Measurements from ENCODE around the gene ASH1L. TPM values are rescaled to one million over a fixed set of nuclear protein-coding genes. Genes with fewer than 3 reads are reported as not detected.
"Not testable (repeated sequence)": the region's sequence is repeated elsewhere in the genome, so short reads cannot be mapped to it uniquely, and the experiment has no call there.

The ASH1L gene
- polyA plus RNA-seq, 6 donors from 2014 or later: 6.4 to 51.8 (median 23.4) TPM

DNA sequence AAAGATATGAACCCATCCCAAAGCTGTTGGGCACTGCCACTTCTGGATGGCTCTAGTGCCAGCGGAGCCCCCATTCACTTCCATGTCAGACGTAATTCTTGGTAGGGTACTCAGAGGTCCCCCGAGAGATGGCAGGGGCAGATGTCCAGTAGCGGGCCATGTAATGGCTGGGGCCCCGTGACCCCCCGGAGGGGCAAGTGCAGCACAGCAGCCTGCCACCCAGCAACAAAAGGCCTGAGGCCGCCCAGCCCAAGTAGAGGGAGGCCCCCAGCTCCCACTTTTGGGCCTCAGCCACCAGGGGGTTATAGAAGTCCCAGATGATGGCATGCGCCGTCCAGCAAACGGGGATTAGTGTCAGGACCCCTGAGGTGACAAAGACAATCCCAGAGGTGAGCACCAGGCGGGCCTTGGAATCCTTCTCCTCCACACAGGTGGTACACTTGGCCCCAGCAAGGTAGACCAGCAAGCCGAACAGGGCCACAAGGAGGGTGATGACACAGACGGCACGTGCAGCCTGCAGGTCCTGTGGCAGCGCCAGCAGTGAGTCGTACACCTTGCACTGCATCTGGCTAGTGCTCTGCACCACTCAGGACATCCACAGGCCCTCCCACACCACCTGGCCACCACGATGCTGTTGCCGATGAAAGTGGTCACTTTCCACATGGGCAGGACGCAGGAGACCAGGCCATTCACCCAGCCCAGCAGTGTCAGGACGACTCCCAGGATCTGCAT is 28.1 kb upstream of the ASH1L start:
- H3K27me3 Mint-ChIP-seq; H3K4me3 Mint-ChIP-seq; H3K4me1 Mint-ChIP-seq; H3K9me3 Mint-ChIP-seq; H3K27ac Mint-ChIP-seq; DNase-seq; H3K36me3 Mint-ChIP-seq; ATAC-seq (ENCODE audit: low read depth in 2 of 2): not testable (repeated sequence)

DNA sequence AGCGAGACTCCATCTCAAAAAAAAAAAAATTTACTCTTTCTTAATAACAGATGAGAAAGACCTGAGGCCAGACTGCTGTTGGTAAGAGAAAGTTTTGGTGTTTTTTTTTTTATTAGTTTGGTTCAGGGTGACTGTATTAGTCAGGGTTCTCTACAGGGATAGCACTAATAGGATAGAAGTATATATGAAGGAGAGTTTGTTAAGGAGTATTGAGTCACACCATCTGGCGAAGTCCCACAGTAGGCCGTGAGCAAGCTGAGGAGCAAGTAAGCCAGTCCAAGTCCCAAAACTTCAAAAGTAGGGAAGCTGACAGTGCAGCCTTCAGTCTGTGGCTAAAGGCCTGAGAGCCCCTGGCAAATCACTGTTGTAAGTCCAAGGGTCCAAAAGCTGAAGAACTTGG is 26.7 kb upstream of the ASH1L start:
- H3K9me3 Mint-ChIP-seq; H3K36me3 Mint-ChIP-seq; H3K27me3 Mint-ChIP-seq; DNase-seq; H3K4me3 Mint-ChIP-seq; H3K4me1 Mint-ChIP-seq; ATAC-seq (ENCODE audit: low read depth in 2 of 2): not testable (repeated sequence)
- peak overlapping the region in 2 of 6 donors; percentile 60 to 80 for H3K27ac Mint-ChIP-seq

DNA sequence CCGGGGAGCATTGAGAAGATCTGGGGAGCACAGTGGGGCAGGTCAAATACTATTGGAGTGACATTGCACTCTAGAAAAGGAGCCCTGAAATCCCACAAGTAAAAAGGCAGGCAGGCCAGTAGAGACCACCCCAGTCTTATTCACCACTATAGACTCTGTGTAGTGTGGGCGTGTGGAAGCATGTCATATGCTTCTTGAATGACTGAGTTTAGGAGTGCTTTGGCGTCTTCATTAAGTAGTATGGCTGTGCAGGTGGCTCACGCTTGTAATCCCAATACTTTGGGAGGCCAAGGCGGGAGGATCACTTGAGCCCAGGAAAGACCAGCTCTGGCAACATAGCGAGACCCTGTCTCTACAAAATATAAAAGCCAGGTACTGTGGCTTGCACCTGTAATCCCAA is 21.2 kb upstream of the ASH1L start:
- not testable (repeated sequence) for H3K4me1 Mint-ChIP-seq; DNase-seq; H3K9me3 Mint-ChIP-seq; H3K4me3 Mint-ChIP-seq; H3K27me3 Mint-ChIP-seq; ATAC-seq (ENCODE audit: low read depth in 2 of 2); H3K36me3 Mint-ChIP-seq
- peak overlapping the region in 1 of 6 donors; percentile 47 for H3K27ac Mint-ChIP-seq

- ATAC-seq (ENCODE audit: low read depth in 2 of 2); H3K9me3 Mint-ChIP-seq; H3K36me3 Mint-ChIP-seq; H3K4me1 Mint-ChIP-seq; DNase-seq; H3K4me3 Mint-ChIP-seq; H3K27ac Mint-ChIP-seq; H3K27me3 Mint-ChIP-seq: not testable (repeated sequence)
Measured at GRCh38 chr1:155575608-155576007, 13.0 kb upstream of the ASH1L start.

GRCh38 chr1:155574077-155574476 is 11.5 kb upstream of the ASH1L start:
- H3K4me3 Mint-ChIP-seq: no peak overlapping the region
- no peak for DNase-seq
- no peak for ATAC-seq (ENCODE audit: low read depth in 2 of 2)
- no peaks in the 10 kb centered on the region for H3K9me3 Mint-ChIP-seq
- H3K4me1 Mint-ChIP-seq: peaks cover 0 to 8% (median 5%) of the 10 kb centered on the region in 3 donors
- H3K36me3 Mint-ChIP-seq: no peaks in the 10 kb centered on the region
- no peak overlapping the region for H3K27ac Mint-ChIP-seq
- H3K27me3 Mint-ChIP-seq: no peaks in the 10 kb centered on the region

DNA sequence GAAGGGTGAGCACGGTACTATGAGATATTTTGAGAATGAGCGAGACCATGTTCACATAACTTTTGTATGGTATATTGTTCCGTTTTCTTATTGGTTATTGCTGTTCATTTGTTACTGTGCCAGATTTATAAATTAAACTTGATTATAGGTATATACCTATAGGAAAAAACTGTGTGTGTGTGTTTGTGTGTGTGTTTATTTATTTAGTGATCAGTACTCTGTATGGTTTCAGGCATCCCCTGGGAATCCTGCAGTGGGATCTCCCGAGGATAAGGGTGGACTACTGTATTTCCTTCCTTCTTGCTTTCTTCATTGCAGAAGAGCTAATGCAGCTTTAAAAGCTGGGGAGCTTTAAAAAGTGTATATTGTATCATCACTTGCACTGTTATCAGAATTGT is 8.0 kb upstream of the ASH1L start:
- ATAC-seq (ENCODE audit: low read depth in 2 of 2) (no peak), DNase-seq (no peak)
- Mint-ChIP-seq H3K36me3 (no peaks in the 10 kb centered on the region), H3K27ac (no peak overlapping the region), H3K4me1 (peaks cover 0 to 8% (median 5%) of the 10 kb centered on the region in 3 donors), H3K4me3 (no peak overlapping the region), H3K9me3 (no peaks in the 10 kb centered on the region), H3K27me3 (no peaks in the 10 kb centered on the region)

DNA sequence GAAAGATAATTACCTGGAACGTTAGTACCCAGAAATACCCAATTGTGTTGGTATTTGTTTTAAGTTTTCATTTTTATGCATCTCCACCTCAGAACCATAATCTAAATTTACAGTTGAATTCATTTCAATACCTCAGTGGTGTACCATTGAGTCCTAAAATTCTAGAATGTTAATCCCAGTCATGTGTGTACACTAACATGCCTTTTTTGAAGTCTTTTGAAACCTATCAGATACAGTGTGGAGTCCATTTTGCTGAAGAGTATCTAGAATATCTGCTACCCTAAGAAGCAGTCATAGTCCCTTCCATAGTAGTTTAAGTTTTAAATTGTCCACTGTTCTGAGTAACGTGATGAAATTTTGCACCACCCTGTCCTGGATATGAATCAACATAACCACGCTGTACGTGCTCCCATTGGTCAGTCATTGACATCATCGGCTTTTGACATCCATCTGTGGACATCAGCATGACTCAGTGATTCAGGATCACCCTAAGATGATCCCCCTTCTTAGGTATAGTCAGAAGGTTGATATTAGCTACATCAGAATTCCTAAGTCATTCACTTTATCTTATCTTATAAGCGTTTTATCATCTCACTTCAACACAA is 7.5 kb upstream of the ASH1L start:
- H3K27ac Mint-ChIP-seq: peak overlapping the region in 1 of 6 donors; percentile 15
- ATAC-seq (ENCODE audit: low read depth in 2 of 2) (no peak), DNase-seq (no peak)
- H3K9me3 Mint-ChIP-seq: no peaks in the 10 kb centered on the region
- H3K4me1 Mint-ChIP-seq: peaks cover 0 to 5% (median 5%) of the 10 kb centered on the region in 3 donors
- H3K36me3 Mint-ChIP-seq: no peaks in the 10 kb centered on the region
- no peak overlapping the region for H3K4me3 Mint-ChIP-seq
- no peaks in the 10 kb centered on the region for H3K27me3 Mint-ChIP-seq

- H3K27me3 Mint-ChIP-seq, DNase-seq: not testable (repeated sequence)
- H3K4me3 Mint-ChIP-seq: peak overlapping the region; percentile 91 to 100 (median 99)
Measured at GRCh38 chr1:155563377-155564022, 897 bp upstream of the ASH1L start.

DNA sequence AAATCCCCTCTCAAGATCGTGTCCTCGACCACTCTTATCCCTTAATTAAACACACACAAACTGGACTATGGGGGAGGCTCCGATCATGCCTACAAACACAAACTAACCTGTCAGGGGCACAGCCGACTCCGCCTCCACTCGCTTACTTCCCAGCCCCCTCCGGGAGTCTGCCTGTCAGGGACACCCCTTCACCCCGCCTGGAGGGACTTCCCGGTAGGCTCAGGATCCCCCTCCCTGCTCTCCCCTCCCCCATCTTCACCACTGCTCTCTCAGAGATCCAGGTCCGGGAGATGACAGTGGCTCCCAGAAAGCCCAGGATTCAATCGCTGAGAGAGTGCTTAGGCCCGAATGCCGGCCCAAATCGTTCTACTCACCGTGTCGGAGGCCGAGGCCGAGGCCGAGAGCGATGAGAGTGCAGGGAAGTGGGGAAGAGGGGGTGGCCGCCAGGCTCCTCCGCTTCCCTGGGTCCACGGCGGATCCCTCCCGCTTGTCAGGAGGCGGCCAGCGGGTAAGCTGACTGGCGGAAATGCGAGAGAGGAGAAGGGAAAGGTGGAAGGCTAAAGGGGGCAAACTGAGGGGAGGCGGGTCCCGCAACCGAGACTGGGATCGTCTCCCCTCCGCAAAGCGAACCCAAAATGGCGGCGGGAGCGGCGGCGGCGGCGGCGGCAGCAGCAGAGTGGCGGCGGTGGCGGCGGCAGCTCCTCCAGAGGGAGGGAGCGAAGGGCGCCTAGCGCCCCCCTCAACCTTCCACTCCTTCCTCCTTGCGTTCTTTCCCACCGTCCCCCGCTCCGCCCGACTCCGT is 623 bp downstream of the ASH1L start:
- H3K36me3 Mint-ChIP-seq, H3K9me3 Mint-ChIP-seq, H3K27me3 Mint-ChIP-seq, DNase-seq: not testable (repeated sequence)
- Mint-ChIP-seq H3K4me1 (peaks cover 20 to 55% (median 45%) of the 10 kb centered on the region in 3 donors), H3K4me3 (peak overlapping the region; percentile 91 to 100 (median 99)), H3K27ac (peak overlapping the region; percentile 92 to 98 (median 96))
- ATAC-seq (ENCODE audit: low read depth in 2 of 2): peak; percentile 40

More at GRCh38 chr1:155563377-155564022, 897 bp upstream of the ASH1L start:
- Mint-ChIP-seq H3K4me1 (peaks cover 17 to 43% (median 36%) of the 10 kb centered on the region in 3 donors), H3K27ac (peak overlapping the region; percentile 95 to 99 (median 97))
- H3K9me3 Mint-ChIP-seq, H3K36me3 Mint-ChIP-seq: not testable (repeated sequence)
- peak; percentile 1 for ATAC-seq (ENCODE audit: low read depth in 2 of 2)

DNA sequence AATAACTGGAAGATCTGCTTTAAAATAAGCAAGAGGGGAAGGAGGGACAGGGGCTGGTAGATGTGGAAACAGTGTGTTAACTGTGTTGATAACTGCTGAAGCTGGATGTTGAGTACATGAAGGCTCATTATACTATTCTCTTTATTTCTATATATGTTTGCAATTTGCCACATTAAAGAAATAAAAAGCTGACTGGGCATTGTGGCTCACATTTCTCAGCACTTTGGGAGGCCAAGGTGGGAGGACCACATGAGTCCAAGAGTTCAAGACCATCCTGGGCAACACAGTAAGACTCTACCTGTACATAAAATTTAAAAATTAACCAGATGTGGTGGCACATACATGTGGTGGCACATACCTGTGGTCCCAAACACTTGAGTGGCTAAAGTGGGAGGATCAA is 6.7 kb downstream of the ASH1L start:
- no peak for ATAC-seq (ENCODE audit: low read depth in 2 of 2)
- Mint-ChIP-seq H3K4me1 (peaks cover 24 to 76% (median 49%) of the 10 kb centered on the region in 3 donors), H3K27ac (peak overlapping the region in 1 of 6 donors; percentile 73), H3K27me3 (no peaks in the 10 kb centered on the region), H3K9me3 (no peaks in the 10 kb centered on the region), H3K4me3 (no peak overlapping the region), H3K36me3 (peaks cover 0 to 5% of the 10 kb centered on the region in 2 donors)
- DNase-seq: no peak

- no peak for DNase-seq
- Mint-ChIP-seq H3K36me3 (peaks cover 0 to 5% of the 10 kb centered on the region in 2 donors), H3K9me3 (no peaks in the 10 kb centered on the region), H3K4me3 (no peak overlapping the region), H3K27ac (peak overlapping the region; percentile 5 to 90 (median 71)), H3K4me1 (peaks cover 30 to 74% (median 47%) of the 10 kb centered on the region in 3 donors), H3K27me3 (no peaks in the 10 kb centered on the region)
- ATAC-seq (ENCODE audit: low read depth in 2 of 2): no peak
Measured at GRCh38 chr1:155553349-155553748, 9.3 kb downstream of the ASH1L start.

DNA sequence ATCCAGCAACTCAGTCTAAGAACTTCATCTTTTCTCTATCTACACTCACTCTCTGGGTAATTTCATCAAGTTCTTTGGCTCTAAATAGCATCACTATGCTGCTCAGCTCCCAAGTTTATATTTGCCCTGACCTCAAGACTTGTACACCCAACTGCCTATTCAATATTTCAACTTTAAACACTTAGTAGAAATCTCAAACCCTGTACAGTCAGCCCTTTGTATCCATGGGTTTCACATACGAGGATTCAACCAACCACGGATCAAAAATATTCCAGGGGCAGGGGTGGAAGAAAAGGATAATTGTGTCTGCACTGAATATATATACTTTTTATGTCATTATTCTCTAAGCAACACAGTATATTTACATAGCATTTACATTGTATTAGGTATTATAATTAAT is 13.9 kb downstream of the ASH1L start:
- Mint-ChIP-seq H3K4me3 (no peak overlapping the region), H3K9me3 (no peaks in the 10 kb centered on the region), H3K4me1 (peaks cover 38 to 78% (median 54%) of the 10 kb centered on the region in 3 donors), H3K27me3 (no peaks in the 10 kb centered on the region), H3K36me3 (no peaks in the 10 kb centered on the region), H3K27ac (peak overlapping the region in 3 of 6 donors; percentile 7 to 68 (median 31))
- ATAC-seq (ENCODE audit: low read depth in 2 of 2): no peak
- no peak for DNase-seq
